Sigmoid colon (tissue), 4 donors: Measurements from ENCODE around the gene CPA1.

Source experiments
- CTCF ChIP-seq, 4 experiments: fragments of 450-650 bp in 3 of 4; fragments of 200-600 bp in 1 of 4; IDR thresholded peaks; one replicate each; pipeline ENCODE4 v1.5.1; 2016 to 2019; ENCODE audit warnings: antibody characterized with exemption in 4 of 4, mild to moderate bottlenecking in 3 of 4, moderate library complexity in 2 of 4
- EP300 ChIP-seq, 4 donors: sonication (generic); formaldehyde crosslinking; IDR thresholded peaks; one replicate each; pipeline ENCODE4 v1.6.1; 2017; ENCODE audit warnings: antibody characterized with exemption in 4 of 4
- POLR2AphosphoS5 ChIP-seq, 4 donors: sonication (generic); formaldehyde crosslinking; IDR thresholded peaks; one replicate each; pipeline ENCODE4 v1.6.1; 2017; ENCODE audit warnings: antibody characterized with exemption in 4 of 4

- no peak for TF ChIP-seq CTCF (IDR thresholded peaks at IDR 0.05)
- TF ChIP-seq EP300 (IDR thresholded peaks at IDR 0.05), result no peak
- TF ChIP-seq POLR2AphosphoS5 (IDR thresholded peaks at IDR 0.05), result no peak
Observed at GRCh38 chr7:130342701-130343380, 37.5 kb upstream of the CPA1 start.
